Immature natural killer cell (primary cell): ENCODE results near the gene TBC1D22B. TPM values are rescaled to one million over a fixed set of nuclear protein-coding genes. Genes with fewer than 3 reads are reported as not detected.
A peak's percentile ranks its signal among the peaks of the same experiment; 100 is the strongest.
"Not testable (repeated sequence)": the region's sequence is repeated elsewhere in the genome, so short reads cannot be mapped to it uniquely, and the experiment has no call there.

Experiments used
- DNase-seq, 3 donors: peaks; one replicate each; pipeline ENCODE4 v3.0.0; 2022; ENCODE audit warnings: mixed read lengths in 1 of 3
- H3K27ac Mint-ChIP-seq, 6 donors: one replicate each; pipeline ENCODE4 v1.8.0; 2020; ENCODE audit warnings: mixed read lengths in 6 of 6, mild to moderate bottlenecking in 5 of 6, inconsistent platforms in 4 of 6, moderate library complexity in 3 of 6
- H3K27me3 Mint-ChIP-seq, 3 donors: one replicate each; pipeline ENCODE4 v1.8.0; 2020 to 2021; ENCODE audit warnings: low read depth in 3 of 3, mild to moderate bottlenecking in 3 of 3, mixed read lengths in 3 of 3, moderate library complexity in 3 of 3, inconsistent platforms in 1 of 3
- H3K36me3 Mint-ChIP-seq, 3 donors: one replicate each; pipeline ENCODE4 v1.8.0; 2020; ENCODE audit warnings: mixed read lengths in 3 of 3, inconsistent platforms in 2 of 3, mild to moderate bottlenecking in 2 of 3
- H3K4me1 Mint-ChIP-seq, 2 donors: one replicate each; pipeline ENCODE4 v1.8.0; 2020; ENCODE audit warnings: inconsistent platforms in 2 of 2, mild to moderate bottlenecking in 2 of 2, mixed read lengths in 2 of 2, moderate library complexity in 1 of 2
- H3K4me3 Mint-ChIP-seq, 5 donors: one replicate each; pipeline ENCODE4 v1.8.0; 2020; ENCODE audit warnings: mild to moderate bottlenecking in 5 of 5, mixed read lengths in 5 of 5, inconsistent platforms in 3 of 5, moderate library complexity in 3 of 5
- H3K9me3 Mint-ChIP-seq, 6 donors: one replicate each; pipeline ENCODE4 v1.8.0; 2020; ENCODE audit warnings: mild to moderate bottlenecking in 6 of 6, mixed read lengths in 6 of 6, inconsistent platforms in 4 of 6, moderate library complexity in 3 of 6
- polyA plus RNA-seq, 3 donors: library from polyadenylated mRNA; unstranded; fragments of 300-500 nt; fragmentation: Illumina TruSeq; gene quantifications; one replicate each; pipeline ENCODE4 v1.2.3, GENCODE V29; 2021

Gene TBC1D22B
- polyA plus RNA-seq, 3 donors from 2014 or later = 4.3 to 8.4 (median 7.2) TPM

DNA sequence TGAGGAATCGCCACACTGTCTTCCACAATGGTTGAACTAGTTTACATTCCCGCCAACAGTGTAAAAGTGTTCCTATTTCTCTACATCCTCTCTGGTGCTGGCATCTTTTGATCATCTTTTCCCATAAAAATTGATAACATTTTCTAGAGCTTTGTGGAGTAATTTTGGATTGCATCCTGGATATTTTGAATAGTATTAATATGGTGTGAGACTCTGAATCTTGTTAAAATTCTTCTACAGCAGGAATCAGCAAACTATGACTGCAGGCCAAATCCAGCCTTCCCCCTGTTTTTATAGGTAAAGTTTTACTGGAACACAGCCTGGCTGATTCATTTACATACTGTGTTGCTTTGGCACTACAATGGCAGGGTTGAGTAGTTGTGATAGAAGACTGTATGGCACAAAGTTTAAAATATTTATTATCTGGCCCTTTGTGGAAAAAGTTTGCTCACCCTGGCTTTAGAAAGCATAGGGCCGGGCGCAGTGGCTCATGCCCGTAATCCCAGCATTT lies 81.2 kb downstream of the TBC1D22B start:
- Mint-ChIP-seq H3K4me3 (no peak overlapping the region), H3K36me3 (peaks cover 0 to 5% (median 3%) of the 10 kb centered on the region in 3 donors), H3K4me1 (no peaks in the 10 kb centered on the region), H3K9me3 (no peaks in the 10 kb centered on the region), H3K27ac (no peak overlapping the region), H3K27me3 (peaks cover 0 to 7% (median 0%) of the 10 kb centered on the region in 3 donors)
- no peak for DNase-seq

DNA sequence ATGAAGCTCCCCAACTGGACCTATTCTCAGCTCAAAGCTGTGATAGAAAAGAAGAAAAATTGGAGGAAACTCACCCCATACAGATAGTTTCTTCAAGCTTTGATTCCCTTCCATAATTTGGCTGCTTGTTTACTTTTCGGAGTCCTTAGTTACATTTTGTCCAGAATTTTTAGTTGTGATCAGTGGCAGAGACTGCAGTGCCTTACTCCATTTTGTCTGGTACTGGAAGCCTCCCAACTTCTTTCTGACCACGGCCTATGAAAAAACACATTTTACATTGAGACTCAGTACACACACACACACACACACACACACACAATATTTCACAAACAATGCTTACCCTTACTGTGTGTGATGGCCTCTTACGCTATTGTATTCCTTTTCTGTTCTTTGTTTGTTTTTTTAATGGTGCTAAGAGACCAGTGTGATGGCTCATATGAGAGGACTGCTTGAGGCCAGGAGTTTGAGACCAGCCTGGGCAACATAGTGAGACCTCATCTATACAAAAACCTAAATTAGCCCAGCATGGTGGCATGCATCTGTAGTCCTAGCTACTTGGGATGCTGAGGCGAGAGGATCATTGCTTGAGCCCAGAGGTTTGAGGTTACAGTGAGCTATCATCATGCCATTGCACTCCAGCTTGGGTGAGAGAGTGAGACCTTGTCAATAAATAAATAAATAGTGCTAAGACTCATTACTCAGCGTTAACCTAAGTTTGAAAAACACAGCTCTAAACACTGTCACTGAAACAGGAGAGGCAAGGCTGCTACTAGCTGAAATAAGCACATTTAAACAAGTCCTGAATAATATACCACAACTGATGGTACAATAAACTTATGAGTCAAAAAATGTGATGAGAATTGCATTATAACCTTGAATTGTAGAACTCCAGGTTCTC lies 82.4 kb downstream of the TBC1D22B start:
- no peaks in the 10 kb centered on the region for H3K9me3 Mint-ChIP-seq
- no peaks in the 10 kb centered on the region for H3K4me1 Mint-ChIP-seq
- DNase-seq = no peak
- peaks cover 0 to 5% (median 0%) of the 10 kb centered on the region in 3 donors for H3K36me3 Mint-ChIP-seq
- H3K4me3 Mint-ChIP-seq = no peak overlapping the region
- no peak overlapping the region for H3K27ac Mint-ChIP-seq
- peaks cover 0 to 7% (median 0%) of the 10 kb centered on the region in 3 donors for H3K27me3 Mint-ChIP-seq

DNA sequence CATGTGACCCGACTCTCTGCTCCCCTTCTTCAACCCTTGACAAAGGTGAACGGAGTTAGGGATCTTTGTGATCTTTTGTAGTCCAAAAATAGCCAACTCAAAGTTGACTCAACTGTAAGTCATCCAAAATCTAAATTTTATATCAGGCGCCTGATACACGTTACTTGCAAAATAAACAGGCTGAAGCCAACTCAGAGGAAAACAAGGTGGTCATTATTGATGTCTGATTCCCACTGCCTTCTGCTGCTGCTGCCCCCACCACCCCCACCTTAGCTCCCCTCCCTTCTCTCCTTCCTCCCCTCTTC lies 83.0 kb downstream of the TBC1D22B start:
- no peak overlapping the region for H3K27ac Mint-ChIP-seq
- no peak for DNase-seq
- H3K27me3 Mint-ChIP-seq = peaks cover 0 to 7% (median 0%) of the 10 kb centered on the region in 3 donors
- no peaks in the 10 kb centered on the region for H3K9me3 Mint-ChIP-seq
- peaks cover 0 to 5% (median 0%) of the 10 kb centered on the region in 3 donors for H3K36me3 Mint-ChIP-seq
- H3K4me3 Mint-ChIP-seq = no peak overlapping the region
- no peaks in the 10 kb centered on the region for H3K4me1 Mint-ChIP-seq

DNA sequence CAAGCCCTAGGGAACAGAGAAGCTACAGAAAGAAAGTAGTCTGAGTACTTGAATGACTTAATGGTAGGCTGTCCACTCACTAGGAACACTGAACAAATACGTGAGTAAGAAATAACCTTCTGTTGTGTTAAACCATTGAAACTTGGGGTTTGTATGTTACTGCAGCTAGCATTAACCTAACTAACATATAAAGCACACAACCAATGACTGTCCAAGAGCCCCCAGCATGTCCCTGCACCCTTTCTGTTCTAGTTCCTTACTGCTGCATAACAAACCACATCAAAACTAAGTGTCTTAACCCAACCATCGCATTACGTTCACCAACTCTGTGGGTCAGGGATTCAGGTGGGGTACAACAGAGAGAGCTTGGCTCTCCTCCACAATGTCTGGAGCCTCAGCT lies 85.7 kb downstream of the TBC1D22B start:
- Mint-ChIP-seq H3K27ac (peak overlapping the region in 1 of 6 donors; percentile 36), H3K4me1 (no peaks in the 10 kb centered on the region), H3K36me3 (peaks cover 0 to 5% (median 0%) of the 10 kb centered on the region in 3 donors), H3K9me3 (no peaks in the 10 kb centered on the region), H3K27me3 (peaks cover 0 to 7% (median 2%) of the 10 kb centered on the region in 3 donors), H3K4me3 (no peak overlapping the region)
- no peak for DNase-seq

DNA sequence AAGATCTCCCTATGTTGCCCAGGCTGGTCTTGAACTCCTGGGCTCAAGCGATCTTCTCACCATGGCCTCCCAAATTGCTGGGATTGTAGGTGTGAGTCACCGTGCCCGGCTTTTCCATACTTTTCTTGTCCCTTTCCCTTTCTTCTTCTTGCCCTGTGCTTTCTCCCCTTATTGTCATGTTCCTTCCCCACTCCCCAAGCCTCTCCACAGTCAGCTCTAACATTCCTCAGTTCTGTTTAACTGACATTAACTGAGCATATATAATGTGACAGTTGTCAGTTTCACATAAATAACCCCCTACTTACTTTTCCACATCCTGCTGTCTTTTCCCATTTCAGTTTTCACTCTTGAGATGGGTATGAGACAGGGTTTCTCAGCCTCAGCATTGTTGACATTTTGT lies 86.7 kb downstream of the TBC1D22B start:
- Mint-ChIP-seq H3K27me3 (peaks cover 0 to 7% (median 2%) of the 10 kb centered on the region in 3 donors), H3K4me3 (no peak overlapping the region), H3K36me3 (peaks cover 0 to 5% (median 0%) of the 10 kb centered on the region in 3 donors), H3K9me3 (no peaks in the 10 kb centered on the region), H3K27ac (no peak overlapping the region), H3K4me1 (no peaks in the 10 kb centered on the region)
- no peak for DNase-seq

DNA sequence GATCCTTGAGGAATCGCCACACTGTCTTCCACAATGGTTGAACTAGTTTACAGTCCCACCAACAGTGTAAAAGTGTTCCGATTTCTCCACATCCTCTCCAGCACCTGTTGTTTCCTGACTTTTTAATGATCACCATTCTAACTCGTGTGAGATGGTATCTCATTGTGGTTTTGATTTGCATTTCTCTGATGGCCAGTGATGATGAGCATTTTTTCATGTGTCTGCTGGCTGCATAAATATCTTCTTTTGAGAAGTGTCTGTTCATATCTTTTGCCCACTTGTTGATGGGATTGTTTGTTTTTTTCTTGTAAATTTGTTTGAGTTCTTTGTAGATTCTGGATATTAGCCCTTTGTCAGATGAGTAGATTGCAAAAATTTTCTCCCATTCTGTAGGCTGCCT lies 88.2 kb downstream of the TBC1D22B start:
- H3K27me3 Mint-ChIP-seq, DNase-seq, H3K27ac Mint-ChIP-seq, H3K4me1 Mint-ChIP-seq, H3K36me3 Mint-ChIP-seq, H3K4me3 Mint-ChIP-seq, H3K9me3 Mint-ChIP-seq: not testable (repeated sequence)

DNA sequence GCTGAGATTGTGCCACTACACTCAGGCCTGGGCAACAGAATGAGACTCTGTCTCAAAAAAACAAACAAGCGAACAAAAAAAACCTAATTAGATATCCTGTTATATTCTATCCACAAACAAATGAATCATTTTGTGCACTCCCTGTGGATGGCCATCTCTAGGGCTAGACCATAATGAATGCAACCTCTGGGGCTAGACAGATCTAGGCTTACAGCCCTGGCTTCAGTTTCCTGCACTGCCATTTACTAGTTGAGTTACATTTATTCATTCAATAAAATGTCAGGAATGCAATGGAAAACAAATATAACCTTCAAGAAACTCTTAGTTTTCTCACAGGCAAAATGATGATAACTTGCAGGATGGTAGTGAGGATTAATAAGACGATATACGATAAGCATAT lies 89.6 kb downstream of the TBC1D22B start:
- DNase-seq = no peak
- Mint-ChIP-seq H3K9me3 (no peaks in the 10 kb centered on the region), H3K4me3 (no peak overlapping the region), H3K36me3 (peaks cover 0 to under 1% (median 0%) of the 10 kb centered on the region in 3 donors), H3K4me1 (no peaks in the 10 kb centered on the region), H3K27me3 (peaks cover 1 to 7% (median 2%) of the 10 kb centered on the region in 3 donors), H3K27ac (no peak overlapping the region)

DNA sequence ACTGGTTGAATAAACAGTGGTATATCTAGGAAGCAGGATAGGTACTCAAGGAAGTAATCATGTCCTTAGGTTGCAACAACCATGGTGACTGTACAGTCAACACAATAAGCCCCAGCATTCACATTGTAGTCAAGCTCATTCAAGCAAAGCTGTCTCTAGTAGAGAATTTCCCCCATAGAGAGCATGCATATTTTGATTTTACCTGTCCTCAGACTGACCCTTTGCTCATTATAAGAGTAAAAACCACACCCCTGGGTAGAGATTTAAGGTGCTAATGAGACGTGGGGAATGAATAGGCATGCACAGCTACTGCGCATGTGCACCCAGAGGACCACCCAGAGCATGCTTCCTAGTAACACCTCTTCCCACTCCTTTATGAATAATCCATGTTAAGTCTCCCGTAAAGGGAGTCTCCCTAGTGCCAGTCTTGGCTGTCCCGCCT lies 90.1 kb downstream of the TBC1D22B start:
- Mint-ChIP-seq H3K27me3 (peaks cover 2 to 7% (median 2%) of the 10 kb centered on the region in 3 donors), H3K4me1 (no peaks in the 10 kb centered on the region), H3K36me3 (no peaks in the 10 kb centered on the region), H3K9me3 (no peaks in the 10 kb centered on the region), H3K4me3 (no peak overlapping the region), H3K27ac (no peak overlapping the region)
- DNase-seq = no peak

DNA sequence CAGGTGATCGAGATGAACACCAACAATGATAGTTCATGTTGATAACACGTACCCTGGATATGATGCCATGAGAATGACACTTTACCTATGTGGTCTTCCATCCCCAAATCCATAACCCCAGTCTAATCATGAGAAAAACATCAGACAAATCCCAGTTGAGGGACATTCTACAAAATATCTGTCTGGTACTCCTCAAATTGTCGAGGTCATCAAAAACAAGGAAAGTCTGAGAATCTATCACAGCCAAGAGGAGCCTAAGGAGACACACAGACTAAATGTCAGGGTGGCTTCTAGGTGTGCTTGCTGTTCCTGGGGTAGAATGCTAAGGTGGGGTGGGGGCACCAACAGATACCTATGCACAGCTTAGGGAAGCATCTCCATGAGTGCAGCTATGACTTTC lies 93.5 kb downstream of the TBC1D22B start:
- no peak for DNase-seq
- peaks cover 25% of the 10 kb centered on the region in 2 donors for H3K4me1 Mint-ChIP-seq
- no peak overlapping the region for H3K4me3 Mint-ChIP-seq
- H3K27ac Mint-ChIP-seq = no peak overlapping the region
- H3K9me3 Mint-ChIP-seq = no peaks in the 10 kb centered on the region
- H3K27me3 Mint-ChIP-seq = peaks cover 0 to 5% (median 5%) of the 10 kb centered on the region in 3 donors
- no peaks in the 10 kb centered on the region for H3K36me3 Mint-ChIP-seq

DNA sequence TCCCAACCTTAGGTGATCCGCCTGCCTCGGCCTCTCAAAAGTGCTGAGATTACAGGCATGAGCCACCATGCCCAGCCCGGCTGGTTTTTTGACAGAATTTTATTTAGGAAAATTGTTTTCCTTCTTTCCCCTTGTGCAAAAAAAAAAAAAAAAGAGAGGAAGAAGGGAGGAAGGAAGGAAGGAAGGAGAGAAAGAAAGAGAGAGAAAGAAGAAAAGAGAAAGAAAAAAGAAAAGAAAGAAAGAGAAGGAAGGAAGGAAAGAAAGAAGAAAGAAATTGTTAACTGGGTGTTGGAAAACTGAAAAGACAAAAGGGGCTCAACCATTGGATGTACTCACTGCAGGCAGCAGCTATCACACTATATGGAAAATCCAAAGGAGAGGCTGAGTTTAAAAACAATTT lies 94.8 kb downstream of the TBC1D22B start:
- DNase-seq = no peak
- Mint-ChIP-seq H3K27ac (peak overlapping the region in 2 of 6 donors; percentile 61 to 64), H3K36me3 (no peaks in the 10 kb centered on the region), H3K4me3 (peak overlapping the region; percentile 10 to 70 (median 64)), H3K4me1 (peaks cover 38% of the 10 kb centered on the region in 2 donors), H3K27me3 (peaks cover 0 to 5% (median 5%) of the 10 kb centered on the region in 3 donors), H3K9me3 (no peaks in the 10 kb centered on the region)

DNA sequence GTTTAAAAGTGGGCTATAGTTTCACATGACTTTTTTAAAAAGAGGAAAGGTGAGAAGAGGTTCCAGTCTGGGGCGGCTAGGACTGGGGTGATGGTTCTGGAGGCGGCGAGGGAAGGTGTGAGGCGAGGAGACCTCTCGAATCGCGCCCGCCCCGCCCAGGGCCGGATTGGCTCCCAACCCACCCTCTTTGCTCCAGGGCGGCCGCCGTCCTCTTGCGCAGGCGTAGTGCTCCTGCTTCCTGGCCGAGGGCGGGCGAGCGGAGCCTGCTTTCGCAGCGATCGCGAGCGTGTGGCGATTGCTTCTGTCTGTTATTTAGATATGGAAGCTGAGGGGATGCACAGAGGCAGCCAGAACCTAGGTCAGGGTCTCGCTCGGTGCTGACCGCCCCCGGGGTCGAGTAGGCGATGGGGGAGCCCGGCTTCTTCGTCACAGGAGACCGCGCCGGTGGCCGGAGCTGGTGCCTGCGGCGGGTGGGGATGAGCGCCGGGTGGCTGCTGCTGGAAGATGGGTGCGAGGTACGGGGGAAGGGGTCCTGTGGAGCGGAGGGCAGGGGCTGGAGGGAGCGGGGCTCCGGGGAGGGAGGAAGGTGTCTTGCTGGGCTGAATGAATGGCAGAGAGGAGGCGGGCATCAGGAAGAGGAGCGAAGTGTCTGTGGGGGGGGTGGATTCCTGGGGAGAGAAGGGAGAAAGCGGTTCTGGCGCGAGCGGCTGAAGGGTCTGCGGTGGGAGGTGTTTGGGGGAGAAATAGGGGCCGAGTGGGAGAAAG lies 96.4 kb downstream of the TBC1D22B start, which contains the start of gene RNF8:
TSS of gene RNF8 (plus strand) at position 223 of the 765 bp plus-strand sequence. CDS start at position 405, 182 bp downstream.
- peak; percentile 89 to 91 (median 90) for DNase-seq
- Mint-ChIP-seq H3K36me3 (no peaks in the 10 kb centered on the region), H3K4me1 (peaks cover 45 to 51% of the 10 kb centered on the region in 2 donors), H3K4me3 (peak within 1 kb of the TSS; percentile 85 to 97 (median 94)), H3K27ac (peak within 1 kb of the TSS; percentile 74 to 94 (median 88)), H3K9me3 (no peaks in the 10 kb centered on the region), H3K27me3 (peaks cover 0 to 7% (median 5%) of the 10 kb centered on the region in 3 donors)

DNA sequence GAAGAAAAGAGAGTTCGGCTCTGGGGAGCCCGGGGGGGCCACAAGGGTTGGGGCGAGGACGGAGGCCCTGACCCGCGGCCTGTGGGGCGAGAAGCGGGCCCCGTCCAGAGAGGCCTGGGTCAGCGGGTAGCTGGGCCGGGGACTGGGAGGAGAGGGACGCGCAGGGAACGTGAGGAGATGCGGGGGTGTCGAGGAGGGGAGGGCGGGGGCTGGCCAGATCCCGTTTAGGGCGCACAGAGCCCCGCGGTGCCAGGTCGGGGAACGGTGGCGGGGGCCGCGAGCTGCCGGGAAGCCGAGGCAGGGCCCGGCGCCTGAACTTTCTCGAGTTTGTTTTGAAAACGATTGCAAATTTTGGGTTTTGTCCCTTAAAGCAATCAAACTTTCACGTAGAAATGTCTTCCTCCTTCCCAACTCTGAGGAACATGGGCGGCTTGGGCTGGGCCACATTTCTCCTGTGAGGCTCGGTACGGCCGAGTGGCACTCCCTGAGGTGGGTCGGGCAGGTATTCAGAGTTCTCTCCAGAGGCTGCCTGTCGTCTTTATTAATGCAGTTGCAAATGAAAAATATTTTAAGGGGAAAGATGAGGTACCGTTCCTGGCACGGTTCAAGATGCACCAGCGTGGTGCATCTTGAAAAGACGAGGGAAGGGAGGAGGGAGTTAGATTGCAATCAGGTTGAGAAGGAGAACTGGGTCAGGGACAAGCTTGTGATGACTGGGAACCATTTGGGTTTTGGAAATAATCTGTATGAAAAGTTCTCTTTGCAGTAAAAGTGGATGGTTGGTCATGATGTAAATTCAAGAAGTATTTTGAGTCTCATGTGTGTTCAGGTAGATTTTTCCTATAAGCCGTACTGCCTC lies 97.2 kb downstream of the TBC1D22B start:
- Mint-ChIP-seq H3K4me3 (peak overlapping the region; percentile 85 to 97 (median 94)), H3K36me3 (no peaks in the 10 kb centered on the region), H3K4me1 (peaks cover 45 to 56% of the 10 kb centered on the region in 2 donors), H3K27ac (peak overlapping the region in 5 of 6 donors; percentile 87 to 94 (median 89)), H3K27me3 (peaks cover 0 to 7% (median 3%) of the 10 kb centered on the region in 3 donors), H3K9me3 (no peaks in the 10 kb centered on the region)
- no peak for DNase-seq

DNA sequence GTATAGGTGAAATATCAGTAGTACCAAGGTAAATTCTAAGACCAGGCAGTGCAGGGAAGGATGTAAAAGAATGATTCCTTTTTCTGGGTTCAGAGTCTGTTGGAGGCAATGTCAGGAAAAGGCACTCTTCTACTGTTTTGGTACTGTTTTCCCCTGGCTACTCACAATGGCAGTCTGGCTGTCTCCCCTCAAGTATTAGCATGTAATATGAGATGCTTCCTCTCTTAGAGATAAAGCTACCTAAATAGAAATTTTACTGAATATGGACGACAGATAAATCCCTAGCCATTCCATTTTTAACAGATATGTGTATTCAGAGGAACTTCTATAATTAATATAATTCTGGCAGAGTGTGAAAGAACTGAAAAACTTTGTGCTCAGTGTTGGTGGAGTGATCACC lies 99.7 kb downstream of the TBC1D22B start:
- Mint-ChIP-seq H3K9me3 (no peaks in the 10 kb centered on the region), H3K4me1 (peaks cover 45 to 56% of the 10 kb centered on the region in 2 donors), H3K36me3 (peaks cover 0 to 9% (median 0%) of the 10 kb centered on the region in 3 donors), H3K27ac (peak overlapping the region in 1 of 6 donors; percentile 58), H3K4me3 (no peak overlapping the region), H3K27me3 (peaks cover 2 to 4% (median 3%) of the 10 kb centered on the region in 3 donors)
- DNase-seq = no peak
